ENCODE data around the gene OR2A42. TPM values are rescaled to one million over a fixed set of nuclear protein-coding genes. Genes with fewer than 3 reads are reported as not detected.
"Not testable (repeated sequence)": the region's sequence is repeated elsewhere in the genome, so short reads cannot be mapped to it uniquely, and the experiment has no call there.

Gene OR2A42
- total RNA-seq, 2 experiments from 2014 or later: not detected

DNA sequence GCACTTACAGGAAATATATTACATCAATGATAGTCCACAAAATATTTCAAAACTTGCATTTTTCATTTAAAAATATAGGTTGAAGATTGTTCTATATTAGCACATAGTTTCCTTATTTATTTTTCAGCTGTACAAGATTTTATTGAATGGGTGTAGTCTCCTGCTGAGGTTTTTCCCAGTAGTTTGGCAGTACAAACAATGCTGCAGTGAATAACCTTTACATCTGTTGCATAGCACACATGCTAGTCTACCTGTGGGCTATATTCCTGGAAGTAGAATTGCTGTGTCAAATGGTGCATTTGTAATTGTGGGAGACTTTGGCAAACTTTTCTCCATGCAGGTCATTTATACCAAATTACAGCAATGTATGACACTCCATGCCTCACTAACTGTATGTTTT lies 18.9 kb downstream of the OR2A42 start:
- BruUV-seq (replicated peaks); H3K4me2 ChIP-seq (ENCODE audit: low read length); H4K20me1 ChIP-seq (ENCODE audit: insufficient read depth, low read length); H3K9me2 ChIP-seq (ENCODE audit: insufficient read depth, low read length); POLR2A ChIA-PET; H3K27ac ChIP-seq (ENCODE audit: low read depth, low read length, poor library complexity, severe bottlenecking); DNase-seq (ENCODE audit: low spot score); H2AFZ ChIP-seq (ENCODE audit: low read length); H3K36me3 ChIP-seq (ENCODE audit: insufficient read depth, low read length); H3K9me3 ChIP-seq (ENCODE audit: low read length); intact Hi-C loops (cut with micrococcal nuclease; ENCODE audit: unreplicated experiment); H3K79me2 ChIP-seq (ENCODE audit: insufficient read depth, low read depth, low read length); CTCF ChIA-PET (ENCODE audit: unreplicated experiment); H3K4me3 ChIP-seq (ENCODE audit: low read depth, low read length, poor library complexity, severe bottlenecking); H3K4me1 ChIP-seq (ENCODE audit: insufficient read depth, low read length, poor library complexity, severe bottlenecking): not testable (repeated sequence)

DNA sequence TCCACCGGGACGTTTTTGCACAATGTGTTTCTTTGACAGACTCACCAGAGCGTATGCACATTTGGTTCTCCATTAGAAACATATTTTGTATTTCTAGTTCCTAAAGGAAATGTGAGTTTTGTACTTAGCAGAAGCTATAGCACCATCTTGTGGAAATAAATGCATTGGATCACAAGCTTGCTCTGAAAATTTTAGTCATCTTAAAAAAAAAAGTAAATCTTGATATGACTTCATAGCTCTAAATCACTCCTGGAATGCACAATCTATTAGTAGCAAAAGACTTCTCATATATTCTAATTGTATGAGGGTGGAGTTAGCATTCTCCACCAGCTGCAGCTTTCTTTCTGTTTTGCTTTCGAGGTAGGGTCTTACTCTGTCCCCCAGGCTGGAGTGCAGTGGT lies 20.3 kb downstream of the OR2A42 start:
- DNase-seq (ENCODE audit: low spot score); H3K4me1 ChIP-seq (ENCODE audit: insufficient read depth, low read length, poor library complexity, severe bottlenecking); H2AFZ ChIP-seq (ENCODE audit: low read length); H3K79me2 ChIP-seq (ENCODE audit: insufficient read depth, low read depth, low read length); CTCF ChIA-PET (ENCODE audit: unreplicated experiment); POLR2A ChIA-PET; H4K20me1 ChIP-seq (ENCODE audit: insufficient read depth, low read length); H3K4me3 ChIP-seq (ENCODE audit: low read depth, low read length, poor library complexity, severe bottlenecking); BruUV-seq (replicated peaks); H3K36me3 ChIP-seq (ENCODE audit: insufficient read depth, low read length); H3K27ac ChIP-seq (ENCODE audit: low read depth, low read length, poor library complexity, severe bottlenecking); H3K9me3 ChIP-seq (ENCODE audit: low read length); H3K4me2 ChIP-seq (ENCODE audit: low read length); H3K9me2 ChIP-seq (ENCODE audit: insufficient read depth, low read length); intact Hi-C loops (cut with micrococcal nuclease; ENCODE audit: unreplicated experiment): not testable (repeated sequence)

DNA sequence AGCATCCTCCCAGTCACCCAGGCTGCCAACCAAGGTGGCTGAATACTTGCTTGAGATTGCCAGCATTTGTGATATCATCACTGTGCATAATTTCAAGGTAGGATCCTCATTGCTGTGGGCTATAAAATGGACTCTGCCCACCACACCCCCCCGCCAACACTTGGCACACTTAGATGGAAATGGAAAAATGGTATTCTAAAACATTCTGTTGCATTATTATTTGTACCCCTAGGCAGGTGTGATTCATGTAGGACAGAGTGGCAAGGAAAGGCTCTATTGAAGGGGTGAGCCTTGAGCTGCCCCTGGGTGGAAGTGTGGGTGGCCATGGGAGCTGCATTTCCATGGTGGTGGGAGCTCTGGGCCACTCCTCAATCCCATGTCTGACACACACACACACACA lies 20.8 kb downstream of the OR2A42 start:
- H4K20me1 ChIP-seq (ENCODE audit: insufficient read depth, low read length); H3K4me1 ChIP-seq (ENCODE audit: insufficient read depth, low read length, poor library complexity, severe bottlenecking); DNase-seq (ENCODE audit: low spot score); POLR2A ChIA-PET; CTCF ChIA-PET (ENCODE audit: unreplicated experiment); intact Hi-C loops (cut with micrococcal nuclease; ENCODE audit: unreplicated experiment); H2AFZ ChIP-seq (ENCODE audit: low read length); H3K9me3 ChIP-seq (ENCODE audit: low read length); H3K79me2 ChIP-seq (ENCODE audit: insufficient read depth, low read depth, low read length); H3K36me3 ChIP-seq (ENCODE audit: insufficient read depth, low read length); H3K9me2 ChIP-seq (ENCODE audit: insufficient read depth, low read length); H3K4me2 ChIP-seq (ENCODE audit: low read length); BruUV-seq (replicated peaks); H3K4me3 ChIP-seq (ENCODE audit: low read depth, low read length, poor library complexity, severe bottlenecking); H3K27ac ChIP-seq (ENCODE audit: low read depth, low read length, poor library complexity, severe bottlenecking): not testable (repeated sequence)

DNA sequence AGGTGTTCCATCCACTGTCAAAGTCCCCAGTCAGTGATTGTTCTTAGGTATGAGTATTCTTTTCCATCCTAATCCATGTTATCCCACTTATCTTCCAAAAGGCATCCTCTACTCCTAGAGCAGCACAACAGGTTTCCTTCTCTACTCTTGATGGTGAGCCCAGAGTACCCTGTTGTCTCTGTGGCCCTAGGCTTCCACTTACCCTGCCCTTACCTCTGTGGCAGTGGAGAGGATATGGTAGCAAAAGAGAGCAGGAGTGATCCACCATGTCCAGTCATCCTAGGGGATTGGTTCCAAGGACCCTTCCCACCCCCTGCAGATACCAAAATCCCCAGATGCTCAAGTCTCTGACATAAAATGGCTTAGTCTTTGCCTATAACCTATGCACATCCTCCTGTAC lies 22.2 kb downstream of the OR2A42 start:
- H3K9me3 ChIP-seq (ENCODE audit: low read length); POLR2A ChIA-PET; H3K4me2 ChIP-seq (ENCODE audit: low read length); H3K27ac ChIP-seq (ENCODE audit: low read depth, low read length, poor library complexity, severe bottlenecking); CTCF ChIA-PET (ENCODE audit: unreplicated experiment); BruUV-seq (replicated peaks); H3K4me3 ChIP-seq (ENCODE audit: low read depth, low read length, poor library complexity, severe bottlenecking); H3K4me1 ChIP-seq (ENCODE audit: insufficient read depth, low read length, poor library complexity, severe bottlenecking); H3K9me2 ChIP-seq (ENCODE audit: insufficient read depth, low read length); H3K79me2 ChIP-seq (ENCODE audit: insufficient read depth, low read depth, low read length); H3K36me3 ChIP-seq (ENCODE audit: insufficient read depth, low read length); intact Hi-C loops (cut with micrococcal nuclease; ENCODE audit: unreplicated experiment); DNase-seq (ENCODE audit: low spot score); H2AFZ ChIP-seq (ENCODE audit: low read length); H4K20me1 ChIP-seq (ENCODE audit: insufficient read depth, low read length): not testable (repeated sequence)

DNA sequence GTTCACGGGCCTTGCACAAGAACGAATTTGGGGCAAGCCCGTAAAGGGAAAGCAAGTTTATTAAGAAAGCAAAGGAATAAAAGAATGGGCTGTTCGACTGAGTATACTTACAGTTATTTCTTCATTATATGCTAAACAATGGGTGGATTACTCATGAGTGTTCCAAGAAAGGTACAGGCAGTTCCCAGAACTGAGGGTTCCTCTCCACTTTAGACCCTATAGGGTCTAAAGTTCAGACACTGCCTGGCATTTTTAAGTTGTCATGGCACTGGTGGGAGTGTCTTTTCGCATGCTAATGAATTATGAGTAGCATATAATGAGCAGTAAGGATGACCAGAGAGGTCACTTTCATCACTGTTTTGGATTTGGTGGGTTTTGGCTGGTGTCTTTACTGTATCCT lies 34.1 kb downstream of the OR2A42 start:
- H4K20me1 ChIP-seq (ENCODE audit: insufficient read depth, low read length); H3K4me1 ChIP-seq (ENCODE audit: insufficient read depth, low read length, poor library complexity, severe bottlenecking); BruUV-seq (replicated peaks); H2AFZ ChIP-seq (ENCODE audit: low read length); H3K36me3 ChIP-seq (ENCODE audit: insufficient read depth, low read length); H3K79me2 ChIP-seq (ENCODE audit: insufficient read depth, low read depth, low read length); H3K9me3 ChIP-seq (ENCODE audit: low read length); DNase-seq (ENCODE audit: low spot score); H3K4me2 ChIP-seq (ENCODE audit: low read length); CTCF ChIA-PET (ENCODE audit: unreplicated experiment); H3K9me2 ChIP-seq (ENCODE audit: insufficient read depth, low read length); intact Hi-C loops (cut with micrococcal nuclease; ENCODE audit: unreplicated experiment); POLR2A ChIA-PET; H3K27ac ChIP-seq (ENCODE audit: low read depth, low read length, poor library complexity, severe bottlenecking); H3K4me3 ChIP-seq (ENCODE audit: low read depth, low read length, poor library complexity, severe bottlenecking): not testable (repeated sequence)

DNA sequence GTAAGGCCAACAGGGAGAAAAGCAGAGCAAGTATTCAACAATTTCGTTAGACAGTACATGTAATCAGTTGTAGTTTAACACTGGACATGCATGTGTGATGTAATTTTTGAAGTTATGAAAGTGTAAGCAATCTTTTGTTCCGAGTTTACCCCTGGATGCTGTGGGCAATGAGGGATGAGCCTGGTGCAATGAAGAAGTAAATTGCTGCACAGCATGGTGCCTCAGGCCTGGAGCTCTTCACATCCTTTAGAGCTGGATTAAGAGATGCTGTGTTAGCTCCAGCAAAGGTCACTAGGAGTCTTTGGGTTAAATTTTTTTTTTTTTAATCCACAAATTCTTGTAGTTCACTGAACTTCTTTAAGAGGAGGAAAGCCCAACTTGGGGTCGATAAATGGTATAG lies 36.3 kb downstream of the OR2A42 start:
- H3K79me2 ChIP-seq (ENCODE audit: insufficient read depth, low read depth, low read length); H2AFZ ChIP-seq (ENCODE audit: low read length); BruUV-seq (replicated peaks); H3K27ac ChIP-seq (ENCODE audit: low read depth, low read length, poor library complexity, severe bottlenecking); H3K4me1 ChIP-seq (ENCODE audit: insufficient read depth, low read length, poor library complexity, severe bottlenecking); H4K20me1 ChIP-seq (ENCODE audit: insufficient read depth, low read length); H3K9me2 ChIP-seq (ENCODE audit: insufficient read depth, low read length); H3K36me3 ChIP-seq (ENCODE audit: insufficient read depth, low read length); CTCF ChIA-PET (ENCODE audit: unreplicated experiment); DNase-seq (ENCODE audit: low spot score); intact Hi-C loops (cut with micrococcal nuclease; ENCODE audit: unreplicated experiment); H3K9me3 ChIP-seq (ENCODE audit: low read length); H3K4me3 ChIP-seq (ENCODE audit: low read depth, low read length, poor library complexity, severe bottlenecking); H3K4me2 ChIP-seq (ENCODE audit: low read length); POLR2A ChIA-PET: not testable (repeated sequence)

DNA sequence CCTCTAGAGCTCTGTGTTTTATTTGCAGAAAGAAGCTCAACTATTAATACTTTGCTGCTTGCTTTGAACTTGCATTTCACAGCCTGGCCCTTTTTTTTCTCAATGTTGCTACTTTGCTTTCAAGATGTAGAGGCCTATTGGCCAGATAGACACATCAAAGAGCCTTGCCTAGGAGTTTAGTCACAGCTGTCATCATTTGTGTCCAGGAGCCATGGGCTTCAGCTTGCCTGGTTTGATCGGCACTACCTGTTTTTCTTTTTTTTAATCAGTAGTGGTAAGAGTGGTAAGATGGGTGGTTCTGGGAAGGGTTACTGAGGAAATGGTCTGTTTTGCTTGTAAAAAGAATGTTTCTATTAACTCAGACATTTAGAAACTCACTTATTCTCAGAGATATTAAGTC lies 37.4 kb downstream of the OR2A42 start:
- POLR2A ChIA-PET; DNase-seq (ENCODE audit: low spot score); H3K27ac ChIP-seq (ENCODE audit: low read depth, low read length, poor library complexity, severe bottlenecking); H3K36me3 ChIP-seq (ENCODE audit: insufficient read depth, low read length); H3K4me3 ChIP-seq (ENCODE audit: low read depth, low read length, poor library complexity, severe bottlenecking); H3K4me2 ChIP-seq (ENCODE audit: low read length); BruUV-seq (replicated peaks); H4K20me1 ChIP-seq (ENCODE audit: insufficient read depth, low read length); H3K9me2 ChIP-seq (ENCODE audit: insufficient read depth, low read length); H2AFZ ChIP-seq (ENCODE audit: low read length); H3K9me3 ChIP-seq (ENCODE audit: low read length); CTCF ChIA-PET (ENCODE audit: unreplicated experiment); intact Hi-C loops (cut with micrococcal nuclease; ENCODE audit: unreplicated experiment); H3K79me2 ChIP-seq (ENCODE audit: insufficient read depth, low read depth, low read length); H3K4me1 ChIP-seq (ENCODE audit: insufficient read depth, low read length, poor library complexity, severe bottlenecking): not testable (repeated sequence)
